ENCODE measurements around the gene EIF5A. TPM values are rescaled to one million over a fixed set of nuclear protein-coding genes. Genes with fewer than 3 reads are reported as not detected.
"Not testable (repeated sequence)": the region's sequence is repeated elsewhere in the genome, so short reads cannot be mapped to it uniquely, and the experiment has no call there.

Gene EIF5A
- polyA plus RNA-seq, 2 of the 4 experiments (the other 2 are of a cell fraction) = 969 to 1,918 TPM

GRCh38 chr17:7330638-7331015, 23.2 kb downstream of the EIF5A start:
- 55% methylated on average over 13 of the region's 13 CpGs for WGBS (ENCODE audit: missing lambda C conversion rate)
- Histone ChIP-seq H3K4me3 (peak overlapping the region; percentile 81), H3K27ac (peak overlapping the region; percentile 89 to 98), H3K9me3 (no peaks in the 10 kb centered on the region), H3K4me2 (peak overlapping the region; percentile 56), H3K4me1 (peaks cover 15% of the 10 kb centered on the region; the same call in 2 of the 3 replicates)
- POLR2A ChIA-PET = no interaction called here
- ATAC-seq (no peak; a peak in 1 of 6 replicates), FAIRE-seq (no peak), DNase-seq (ENCODE audit: low read depth in 1 of 2, low spot score in 1 of 2) (no peak)
- TF ChIP-seq FOXS1 (CRISPR knock-in tag; IDR thresholded peaks at IDR 0.05) (no peak), MAFK (IDR thresholded peaks at IDR 0.05; ENCODE audit: partially characterized antibody) (no peak), MYC (IDR thresholded peaks at IDR 0.05; ENCODE audit: borderline replicate concordance, low read length) (no peak), FOSL2 (IDR thresholded peaks at IDR 0.05) (no peak), FOSL2 (CRISPR knock-in tag; IDR thresholded peaks at IDR 0.05) (no peak), TFCP2L1 (CRISPR knock-in tag; IDR thresholded peaks at IDR 0.05) (no peak), HES2 (IDR thresholded peaks at IDR 0.05) (no peak), RFX5 (IDR thresholded peaks at IDR 0.05) (no peak)
- CTCF ChIA-PET = interaction anchor here (0.9 to 23.9 kb wide), 6 partner anchors 12 to 230 kb away, joined by 3 to 433 read pairs (median 4); partner anchors contain the start of genes ACAP1 and KCTD11

- Histone ChIP-seq H3K9me3 (no peaks in the 10 kb centered on the region), H3K4me1 (peaks cover 15% of the 10 kb centered on the region; the same call in 2 of the 3 replicates), H3K4me3 (no peak overlapping the region), H3K4me2 (no peak overlapping the region), H3K27ac (no peak overlapping the region)
- ChIA-PET CTCF (interaction anchor here (23.9 kb wide), 1 partner anchor 10 kb away, joined by 433 read pairs; the partner anchor contains the start of gene ACAP1), POLR2A (no interaction called here)
- ATAC-seq (no peak), DNase-seq (ENCODE audit: low read depth in 1 of 2, low spot score in 1 of 2) (no peak), FAIRE-seq (no peak)
- 51% methylated on average over 7 of the region's 7 CpGs for WGBS (ENCODE audit: missing lambda C conversion rate)
- no peak for TF ChIP-seq USF2 (IDR thresholded peaks at IDR 0.05)
Observed at GRCh38 chr17:7332111-7332510, 24.7 kb downstream of the EIF5A start.

DNA sequence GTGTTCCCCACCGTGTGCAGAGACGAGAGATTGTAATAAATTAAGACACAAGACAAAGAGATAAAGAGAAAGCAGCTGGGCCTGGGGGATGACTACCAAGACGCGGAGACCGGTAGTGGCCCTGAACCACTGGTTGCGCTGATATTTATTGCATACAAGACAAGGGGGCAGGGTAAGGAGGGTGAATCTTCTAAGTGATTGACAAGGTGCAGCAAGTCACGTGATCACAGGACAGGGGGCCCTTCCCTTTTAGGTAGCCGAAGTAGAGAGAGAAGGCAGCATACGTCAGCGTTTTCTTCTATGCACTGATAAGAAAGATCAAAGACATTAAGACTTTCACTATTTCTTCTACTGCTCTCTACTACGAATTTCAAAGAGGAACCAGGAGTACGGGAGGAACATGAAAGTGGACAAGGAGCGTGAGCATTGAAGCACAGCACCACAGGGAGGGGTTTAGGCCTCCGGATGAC, 25.2 kb downstream of the EIF5A start:
- FAIRE-seq; ATAC-seq; POLR2A ChIA-PET; H3K9me3 ChIP-seq; H3K4me2 ChIP-seq; DNase-seq (ENCODE audit: low read depth in 1 of 2, low spot score in 1 of 2); H3K27ac ChIP-seq; H3K4me3 ChIP-seq: not testable (repeated sequence)
- 63% methylated on average over 13 of the region's 14 CpGs for WGBS (ENCODE audit: missing lambda C conversion rate)
- H3K4me1 ChIP-seq = peaks cover 14% of the 10 kb centered on the region; the same call in 2 of the 3 replicates
- CTCF ChIA-PET = interaction anchor here (23.9 kb wide), 1 partner anchor 10 kb away, joined by 433 read pairs; the partner anchor contains the start of gene ACAP1

GRCh38 chr17:7334938-7335538, 27.6 kb downstream of the EIF5A start:
- TF ChIP-seq ZC3H11A (IDR thresholded peaks at IDR 0.05) = no peak
- no peak for TF ChIP-seq HES2 (IDR thresholded peaks at IDR 0.05)
- no peak for TF ChIP-seq ELK1 (IDR thresholded peaks at IDR 0.05; ENCODE audit: low read depth, low read length)
- TF ChIP-seq RFX5 (IDR thresholded peaks at IDR 0.05) = no peak
- TF ChIP-seq MYC (IDR thresholded peaks at IDR 0.05; ENCODE audit: borderline replicate concordance, low read length) = no peak
- TF ChIP-seq GATA3 (IDR thresholded peaks at IDR 0.05; ENCODE audit: borderline replicate concordance) = no peak
- H3K9me3 ChIP-seq = no peaks in the 10 kb centered on the region
- ATAC-seq (no peak), DNase-seq (ENCODE audit: low read depth in 1 of 2, low spot score in 1 of 2) (no peak), FAIRE-seq (no peak)
- CTCF ChIA-PET = interaction anchor here (0.9 to 23.9 kb wide), 10 partner anchors 4 to 290 kb away, joined by 3 to 433 read pairs (median 6); partner anchors contain the start of genes ACAP1, KCTD11, NEURL4 and SLC2A4
- 75% methylated on average over 3 of the region's 3 CpGs for WGBS (ENCODE audit: missing lambda C conversion rate)
- no peak overlapping the region for H3K4me2 ChIP-seq
- H3K4me1 ChIP-seq = peaks cover 6% of the 10 kb centered on the region; the same call in 1 of the 3 replicates
- POLR2A ChIA-PET = no interaction called here
- no peak overlapping the region for H3K27ac ChIP-seq
- H3K4me3 ChIP-seq = no peak overlapping the region

DNA sequence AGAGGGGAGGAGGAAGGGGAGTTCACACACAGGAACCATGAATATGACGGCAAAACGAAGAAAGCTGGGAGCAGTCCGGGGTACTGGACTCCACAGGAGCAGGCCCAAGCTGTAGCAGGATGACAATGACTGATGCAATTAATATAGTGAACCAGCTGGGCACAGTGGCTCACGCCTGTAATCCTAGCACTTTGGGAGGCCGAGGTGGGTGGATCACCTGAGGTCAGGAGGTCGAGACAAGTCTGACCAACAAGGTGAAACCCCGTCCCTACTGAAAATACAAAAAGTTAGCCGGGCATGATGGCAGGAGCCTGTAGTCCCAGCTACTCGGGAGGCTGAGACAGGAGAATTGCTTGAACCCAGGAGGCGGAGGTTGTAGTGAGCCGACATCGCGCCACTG, 28.3 kb downstream of the EIF5A start:
- H3K9me3 ChIP-seq; H3K4me2 ChIP-seq; ATAC-seq; FAIRE-seq; H3K4me1 ChIP-seq; H3K27ac ChIP-seq; POLR2A ChIA-PET; H3K4me3 ChIP-seq; DNase-seq (ENCODE audit: low read depth in 1 of 2, low spot score in 1 of 2): not testable (repeated sequence)
- CTCF ChIA-PET = interaction anchor here (0.9 to 23.9 kb wide), 9 partner anchors 5 to 290 kb away, joined by 3 to 433 read pairs (median 8); partner anchors contain the start of genes ACAP1, DVL2, KCTD11 and NEURL4
- 82% methylated on average over 13 of the region's 13 CpGs for WGBS (ENCODE audit: missing lambda C conversion rate)

Data from A549 (cell line).